Occipital lobe (tissue), 2 donors: ENCODE data around the gene CEBPG. TPM values are rescaled to one million over a fixed set of nuclear protein-coding genes. Genes with fewer than 3 reads are reported as not detected.

Experiments
- DNase-seq: peaks from one replicate; lab custom pipeline; 2025; lab: John Stamatoyannopoulos, UW
- total RNA-seq: library from RNA; depleted of rRNA; stranded (reverse); fragments of >200 nt; gene quantifications from one replicate; pipeline ENCODE4 v1.2.3, GENCODE V29; 2014

The CEBPG gene
- total RNA-seq, 1 donor from 2014 or later: 57.2 TPM

DNA sequence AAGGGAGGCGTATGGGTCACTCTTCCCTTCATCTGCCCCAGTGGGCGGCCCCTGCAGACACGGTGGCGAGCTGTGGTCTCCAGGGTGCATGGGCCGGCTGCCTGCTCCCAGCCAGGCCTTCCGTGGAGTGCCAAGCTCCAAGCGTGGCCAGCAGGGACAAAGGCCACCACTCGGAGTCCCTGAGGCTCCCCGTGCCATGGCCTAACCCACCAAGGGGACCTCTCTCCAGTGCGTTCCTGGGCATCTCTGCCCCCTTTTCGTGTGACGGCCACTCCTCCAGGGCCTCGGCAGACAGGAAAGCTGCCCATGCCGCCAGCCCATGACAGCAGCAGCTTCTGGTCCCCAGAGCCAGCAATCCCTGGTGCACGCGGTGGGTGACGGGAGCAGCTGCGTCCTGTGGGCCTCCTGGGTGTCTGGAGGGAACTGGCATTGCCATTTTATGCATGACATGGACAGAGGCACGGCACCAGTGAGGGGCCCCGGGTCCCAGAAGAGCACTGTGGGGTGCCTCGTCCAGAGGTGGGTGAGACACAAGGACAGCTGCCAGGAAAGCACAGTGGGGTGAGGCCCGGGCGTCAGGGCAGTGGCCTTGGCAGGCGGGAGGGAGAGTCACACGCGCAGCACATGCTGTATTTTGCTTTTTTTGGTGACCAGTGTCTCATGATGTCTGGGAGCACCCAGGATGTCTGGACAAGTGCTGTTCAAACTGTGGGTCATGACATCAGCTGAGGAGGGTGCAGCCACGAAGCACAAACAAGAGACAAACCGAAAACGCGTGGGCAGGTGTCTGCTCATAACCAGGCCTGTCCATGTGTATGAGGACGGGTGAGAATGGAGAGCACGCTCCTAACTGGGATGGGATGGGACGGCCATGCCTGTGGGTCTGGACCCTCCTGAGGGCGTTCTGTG lies 32.3 kb downstream of the CEBPG start:
- no peak for DNase-seq

DNA sequence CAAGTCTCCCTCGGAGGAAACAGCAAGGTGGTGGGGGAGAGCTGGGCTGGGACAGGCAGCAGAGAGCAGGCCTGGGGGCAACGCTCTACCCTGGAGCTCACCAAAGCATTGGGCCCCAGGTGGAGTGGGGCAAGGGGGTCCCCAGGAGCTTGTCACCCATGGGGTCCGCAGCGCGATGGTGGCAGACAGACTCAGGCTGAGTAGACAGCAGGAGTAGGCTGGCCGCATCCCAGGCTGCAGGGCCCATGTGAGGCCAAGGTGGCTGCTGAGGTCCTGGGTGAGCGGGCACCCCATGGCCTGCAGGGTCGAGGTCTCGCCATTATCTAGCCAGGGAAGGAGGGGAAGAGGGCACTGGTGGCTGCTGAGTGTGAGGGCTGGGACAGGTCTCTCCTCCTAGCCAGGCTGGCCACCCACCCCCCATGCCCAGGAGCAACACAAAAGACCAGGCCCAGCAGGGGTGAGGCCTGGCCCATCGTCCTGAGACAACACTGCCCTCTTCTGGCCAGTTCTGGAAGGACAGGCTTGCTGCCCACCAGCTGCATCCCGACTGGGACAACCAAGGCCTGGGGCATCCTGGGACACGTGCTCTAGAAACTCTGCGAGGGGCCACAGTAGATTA lies 33.1 kb downstream of the CEBPG start:
- no peak for DNase-seq

DNA sequence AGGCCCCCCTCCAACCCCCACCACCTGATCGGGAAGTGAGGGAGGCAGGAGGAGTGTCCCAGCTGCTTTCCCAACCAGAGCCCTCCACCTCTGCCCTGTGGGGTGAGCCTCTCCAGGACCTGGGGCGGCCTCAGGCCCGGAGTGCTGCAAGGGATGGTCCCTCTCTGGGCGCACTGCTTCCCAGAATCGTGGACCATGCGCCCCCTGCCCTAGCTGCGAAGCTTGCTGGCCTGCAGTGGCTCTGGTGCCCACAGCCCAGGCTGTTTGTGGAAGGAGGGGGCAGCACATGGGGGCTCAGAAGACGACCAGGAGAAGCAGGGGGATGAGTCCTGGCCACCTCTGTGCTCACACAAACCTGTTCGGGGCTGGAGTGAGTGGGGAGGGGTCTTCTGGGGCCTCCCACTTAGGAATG lies 33.6 kb downstream of the CEBPG start:
- DNase-seq: no peak

DNA sequence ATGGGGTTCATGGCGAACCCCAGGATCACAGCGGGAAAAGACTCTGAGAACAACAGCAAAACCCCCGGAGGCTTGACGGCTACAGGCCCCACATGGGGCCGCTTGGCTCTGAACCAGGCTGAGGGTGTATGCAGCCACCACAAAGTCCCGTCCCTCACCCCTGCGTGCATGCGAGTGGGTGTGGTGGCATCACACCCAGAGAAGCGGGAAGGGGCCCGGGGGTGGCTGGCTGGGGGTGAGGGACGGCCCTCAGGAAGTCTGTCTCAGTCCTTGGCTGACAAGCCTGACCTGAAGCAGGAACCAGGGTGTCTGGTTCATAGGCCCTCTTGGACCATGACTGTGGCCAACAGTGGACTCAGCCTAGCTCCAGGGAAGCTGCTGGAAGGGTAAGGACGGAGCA lies 34.2 kb downstream of the CEBPG start:
- DNase-seq: no peak

DNA sequence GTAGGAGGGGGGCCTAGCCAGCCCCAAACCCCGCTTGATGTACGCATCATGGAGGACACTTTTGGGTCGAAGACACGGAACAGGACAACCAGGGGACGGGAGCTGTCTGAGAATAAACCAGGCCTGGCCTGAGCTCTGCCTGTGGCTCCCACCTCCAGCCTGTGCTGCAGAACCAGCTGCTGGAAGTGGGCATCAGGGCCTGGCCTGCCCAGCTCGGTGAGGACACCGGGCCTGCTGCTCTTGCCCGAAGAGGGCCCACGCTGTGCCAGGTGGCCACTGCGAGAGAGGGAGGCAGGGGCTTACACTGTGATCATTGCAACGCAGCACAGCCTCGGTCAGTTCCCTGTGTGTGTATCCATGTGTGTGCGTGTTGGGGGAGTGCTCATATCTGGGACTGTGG lies 34.6 kb downstream of the CEBPG start:
- DNase-seq: no peak

DNA sequence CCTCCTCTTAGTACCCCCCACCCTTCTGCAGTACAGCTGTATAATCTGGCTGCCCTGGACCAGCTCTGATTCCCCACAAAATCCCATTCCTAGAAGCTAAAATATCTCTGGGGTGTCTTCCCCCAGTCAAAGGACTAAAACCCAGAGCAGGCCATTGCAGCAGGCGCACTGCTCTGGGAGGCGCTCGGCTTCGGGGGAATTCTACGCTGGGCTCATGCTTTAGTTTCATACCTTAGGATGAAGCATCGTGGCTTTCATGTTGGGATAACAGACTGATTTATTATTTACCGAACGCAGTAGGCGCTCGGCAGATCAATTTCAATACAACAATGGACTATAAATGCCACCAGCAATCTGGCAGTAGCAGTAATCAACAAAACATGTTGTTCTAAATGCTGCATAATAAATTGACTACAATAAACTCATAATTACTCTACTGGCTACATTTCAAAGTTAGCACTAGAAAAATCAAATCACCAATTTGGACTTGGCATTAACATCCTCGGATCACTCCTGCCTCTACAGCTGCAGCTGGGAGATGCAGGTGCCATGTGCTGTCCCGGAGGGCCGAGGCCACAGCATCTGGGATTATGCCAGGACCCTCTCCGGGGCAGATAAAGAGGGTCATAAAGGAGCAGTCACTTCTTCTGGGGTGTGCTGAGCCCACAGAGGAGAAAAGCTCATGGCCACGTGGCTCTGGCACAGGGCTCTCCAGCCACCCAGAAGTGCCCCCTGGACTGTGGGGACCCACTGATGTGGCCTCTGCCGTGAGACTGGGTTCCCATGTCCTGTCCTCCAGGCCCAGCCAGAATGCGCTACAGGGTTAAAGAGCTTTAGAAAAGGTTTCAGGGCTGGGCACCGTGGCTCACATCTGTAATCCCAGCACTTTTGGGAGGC lies 35.3 kb downstream of the CEBPG start:
- DNase-seq: no peak

DNA sequence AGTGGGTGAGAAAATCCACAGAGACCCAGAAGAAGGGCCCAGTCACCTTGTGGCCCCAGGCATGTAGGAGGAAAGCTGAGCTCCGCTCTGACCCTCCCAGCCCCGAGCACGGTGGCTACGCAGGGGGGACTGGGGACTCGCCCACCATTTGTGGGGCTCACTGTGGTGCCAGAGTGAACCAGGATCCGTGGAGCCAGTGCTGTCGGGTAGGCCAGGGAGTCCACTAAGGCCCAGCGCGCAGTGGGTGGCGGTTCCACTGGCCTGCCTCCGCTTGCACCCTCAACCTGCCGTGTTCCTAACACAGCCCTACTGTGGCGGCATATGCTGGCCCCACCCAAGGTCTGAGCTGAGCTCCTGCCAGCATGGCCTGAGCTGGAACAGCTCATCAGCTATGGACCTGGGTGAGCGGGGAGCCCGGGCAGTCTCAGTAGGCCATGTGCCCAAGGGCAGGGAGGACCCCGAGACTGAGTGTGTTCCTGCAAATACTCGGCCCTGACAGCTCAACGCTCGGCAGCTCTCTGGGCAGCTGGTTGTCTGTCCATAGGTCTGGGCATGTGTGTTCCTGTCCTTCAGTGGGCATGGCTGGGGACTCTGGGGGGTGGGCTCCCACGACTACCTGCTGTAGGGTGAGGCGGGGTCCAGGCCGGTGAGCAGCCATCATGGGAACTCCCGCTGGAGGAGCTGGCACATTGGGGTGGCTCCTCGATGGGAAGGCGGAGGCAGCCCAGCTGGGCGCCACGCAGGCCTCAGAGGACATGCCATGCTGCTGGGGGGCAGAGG lies 36.6 kb downstream of the CEBPG start:
- DNase-seq: no peak

DNA sequence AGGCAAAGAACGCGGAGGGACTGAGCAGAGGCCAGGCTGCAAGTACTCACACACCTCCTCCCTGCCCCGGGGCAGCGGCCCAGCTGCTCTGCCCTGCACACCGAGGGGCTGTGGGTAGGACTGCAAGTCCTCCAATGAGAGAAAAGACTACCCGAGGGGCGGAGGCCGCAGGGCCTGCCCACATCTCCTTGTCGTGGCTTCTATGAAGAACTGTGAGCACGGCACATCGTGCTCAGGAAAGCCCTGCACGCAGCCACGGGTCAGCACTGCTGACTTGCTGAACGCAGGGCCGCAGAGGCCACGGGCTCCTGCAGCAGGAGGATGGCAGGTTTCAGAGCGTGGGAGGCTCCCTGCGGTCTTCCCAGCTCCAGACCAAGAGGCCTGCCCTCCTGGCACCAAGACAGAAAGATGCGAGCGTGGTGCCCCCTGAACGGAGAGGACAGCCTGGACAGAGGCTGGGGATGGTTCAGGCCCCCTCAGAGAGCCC lies 37.4 kb downstream of the CEBPG start:
- no peak for DNase-seq

DNA sequence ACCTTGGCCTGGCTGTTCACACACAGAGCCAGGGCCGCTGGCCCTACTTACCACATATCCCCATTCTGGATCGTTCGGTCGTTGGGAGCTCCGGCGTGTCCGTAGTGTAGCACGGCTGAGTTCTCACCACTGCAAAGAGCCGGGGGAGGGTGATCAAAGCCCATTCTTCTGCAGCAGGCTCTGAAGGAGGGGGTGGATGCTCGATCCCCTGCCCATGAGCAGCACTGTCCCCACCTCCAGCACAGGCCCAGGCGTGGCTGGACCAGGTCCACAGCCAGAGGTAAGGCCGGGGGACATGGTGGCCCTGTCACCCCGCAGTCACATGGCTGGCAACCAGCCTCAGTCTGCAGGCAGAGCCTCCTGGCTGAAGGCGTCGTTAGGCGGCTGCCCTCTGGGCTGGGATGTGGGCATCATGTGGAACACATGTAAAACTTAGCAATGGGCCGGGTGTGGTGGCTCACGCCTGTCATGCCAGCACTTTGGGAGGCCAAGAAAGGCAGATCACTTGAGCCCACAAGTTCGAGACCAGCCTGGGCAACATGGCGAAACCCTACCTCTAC lies 38.2 kb downstream of the CEBPG start:
- no peak for DNase-seq

DNA sequence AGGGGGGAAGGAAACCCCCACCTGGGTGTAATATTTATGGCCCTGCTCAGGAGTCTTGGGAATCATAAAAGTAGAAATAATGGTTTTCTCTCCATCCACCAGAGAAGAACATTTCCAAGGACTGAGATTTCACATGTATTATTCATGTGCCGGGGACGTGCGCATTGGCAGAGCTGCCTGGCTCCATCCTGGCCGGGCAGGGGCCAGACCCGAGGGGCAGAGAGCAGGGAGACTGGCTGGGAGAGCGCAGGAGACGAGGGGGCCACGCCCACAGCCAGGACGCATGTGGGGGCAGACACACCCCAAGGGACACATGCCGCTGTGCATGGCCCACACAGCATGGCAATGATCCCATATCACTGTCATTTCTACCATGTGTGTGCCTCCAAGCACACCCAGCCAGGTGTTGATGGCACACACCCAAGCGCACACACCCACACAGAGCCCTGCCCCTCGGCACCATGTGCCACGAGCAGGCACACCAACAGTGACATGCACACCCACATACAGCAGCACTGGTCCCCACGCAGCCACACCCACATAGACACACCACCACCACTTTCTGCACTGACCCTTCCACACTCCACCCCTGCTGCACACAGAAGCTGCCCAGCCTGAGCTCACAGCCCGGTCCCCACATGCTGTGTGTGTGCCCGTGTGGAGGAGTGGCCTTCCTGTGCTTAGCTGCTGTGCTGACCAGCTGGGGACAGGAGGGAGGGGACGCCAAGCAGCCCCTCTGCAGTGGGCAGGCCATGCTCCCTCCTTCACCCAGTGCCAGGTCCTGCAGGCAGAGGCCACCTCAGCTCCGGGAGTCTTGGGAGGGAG lies 39.3 kb downstream of the CEBPG start:
- no peak for DNase-seq

DNA sequence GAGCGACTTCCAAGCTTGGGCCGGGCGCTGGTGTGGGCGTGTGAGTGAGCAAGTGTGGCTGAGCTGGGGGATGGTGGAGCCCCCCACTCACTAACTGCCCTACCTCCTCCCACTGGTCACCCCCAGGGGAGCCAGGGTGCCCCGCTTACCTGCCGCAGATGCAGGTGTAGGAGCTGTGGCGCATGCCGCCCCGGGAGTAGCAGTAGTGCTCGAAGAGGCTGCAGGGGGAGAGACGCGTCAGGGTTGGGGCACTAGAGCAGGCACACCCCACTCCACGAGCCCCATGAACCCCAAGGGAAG lies 39.9 kb downstream of the CEBPG start:
- DNase-seq: no peak

DNA sequence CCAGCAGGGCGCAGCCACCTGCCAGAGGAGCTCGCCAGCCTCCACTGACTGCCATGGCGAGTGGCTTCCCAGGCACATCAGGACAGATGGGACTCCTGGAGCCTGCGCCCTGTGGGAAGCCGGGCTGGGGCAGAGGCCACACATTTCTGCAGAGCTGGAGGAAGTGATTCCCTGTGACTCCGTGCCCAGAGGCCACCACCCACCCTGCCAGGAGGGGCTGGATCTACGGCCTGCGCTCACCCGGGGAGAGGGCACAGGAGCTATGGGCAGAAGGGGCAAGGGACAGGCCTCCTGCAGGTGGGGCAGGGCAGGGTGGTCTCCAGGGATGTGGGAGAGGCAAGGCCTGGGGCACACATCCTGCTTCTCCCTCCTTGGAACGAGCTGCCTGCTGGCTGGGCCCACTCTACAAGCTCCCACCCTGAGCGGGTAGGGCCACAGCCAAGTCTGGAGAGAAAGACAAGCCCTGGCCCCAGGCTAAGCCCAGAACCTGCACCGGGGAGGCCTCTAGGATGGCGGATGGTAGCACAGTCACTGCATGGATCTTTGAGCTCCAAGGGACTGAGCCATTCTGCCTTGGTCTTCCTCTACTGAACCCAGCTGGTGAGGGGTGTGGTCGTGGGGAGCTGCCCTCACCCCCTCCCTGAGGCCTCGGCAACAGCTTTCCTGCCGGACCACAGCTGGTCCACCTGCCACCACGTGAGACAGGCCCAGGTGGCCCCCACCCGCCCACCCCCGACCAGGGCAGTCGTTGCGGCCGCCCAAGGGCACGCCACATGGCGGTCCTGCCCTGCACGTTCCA lies 40.6 kb downstream of the CEBPG start:
- no peak for DNase-seq

DNA sequence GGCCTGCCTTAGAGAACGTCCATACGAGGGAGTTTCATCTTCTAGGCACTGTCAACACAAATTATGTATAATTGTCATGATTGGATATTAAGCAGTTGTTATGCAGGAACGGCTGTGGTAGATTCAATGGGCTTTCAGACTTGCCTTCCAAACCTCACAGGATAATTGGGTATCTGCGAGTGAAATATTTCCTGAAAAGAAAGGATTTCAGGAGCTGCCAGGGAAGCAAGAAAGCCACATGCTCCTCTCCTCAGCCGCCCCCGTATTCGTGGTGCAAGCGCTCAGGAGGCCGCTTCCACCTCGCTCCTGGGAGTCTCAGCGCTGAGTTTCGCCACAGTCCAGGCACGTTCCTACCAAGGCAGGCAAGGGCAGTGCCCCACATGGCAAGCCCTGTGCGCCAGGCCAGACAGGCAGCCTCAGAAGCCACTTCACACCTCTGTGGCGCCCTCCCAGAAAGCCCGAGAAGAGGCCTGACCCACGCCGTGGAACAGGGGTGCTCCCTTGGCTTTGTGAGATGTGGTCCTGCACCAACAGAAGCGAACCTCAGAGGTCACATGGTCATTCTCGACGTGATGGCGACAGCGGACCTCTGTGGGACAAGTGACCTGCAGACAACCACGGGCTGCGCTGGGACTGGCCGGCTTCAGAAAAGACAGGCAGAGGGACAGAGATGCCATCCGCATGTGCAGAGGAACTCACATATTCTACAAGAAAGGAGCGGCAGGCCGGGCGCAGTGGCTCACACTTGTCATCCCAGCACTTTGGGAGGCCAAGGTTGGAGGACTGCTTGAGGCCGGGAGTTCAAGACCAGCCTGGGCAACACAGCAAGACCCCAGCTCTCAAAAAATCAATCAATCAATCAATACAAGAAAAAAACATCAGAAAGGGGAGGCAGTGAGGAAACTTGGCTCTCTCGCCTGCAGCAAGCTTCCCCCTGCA lies 41.4 kb downstream of the CEBPG start:
- peak; percentile 45 for DNase-seq

DNA sequence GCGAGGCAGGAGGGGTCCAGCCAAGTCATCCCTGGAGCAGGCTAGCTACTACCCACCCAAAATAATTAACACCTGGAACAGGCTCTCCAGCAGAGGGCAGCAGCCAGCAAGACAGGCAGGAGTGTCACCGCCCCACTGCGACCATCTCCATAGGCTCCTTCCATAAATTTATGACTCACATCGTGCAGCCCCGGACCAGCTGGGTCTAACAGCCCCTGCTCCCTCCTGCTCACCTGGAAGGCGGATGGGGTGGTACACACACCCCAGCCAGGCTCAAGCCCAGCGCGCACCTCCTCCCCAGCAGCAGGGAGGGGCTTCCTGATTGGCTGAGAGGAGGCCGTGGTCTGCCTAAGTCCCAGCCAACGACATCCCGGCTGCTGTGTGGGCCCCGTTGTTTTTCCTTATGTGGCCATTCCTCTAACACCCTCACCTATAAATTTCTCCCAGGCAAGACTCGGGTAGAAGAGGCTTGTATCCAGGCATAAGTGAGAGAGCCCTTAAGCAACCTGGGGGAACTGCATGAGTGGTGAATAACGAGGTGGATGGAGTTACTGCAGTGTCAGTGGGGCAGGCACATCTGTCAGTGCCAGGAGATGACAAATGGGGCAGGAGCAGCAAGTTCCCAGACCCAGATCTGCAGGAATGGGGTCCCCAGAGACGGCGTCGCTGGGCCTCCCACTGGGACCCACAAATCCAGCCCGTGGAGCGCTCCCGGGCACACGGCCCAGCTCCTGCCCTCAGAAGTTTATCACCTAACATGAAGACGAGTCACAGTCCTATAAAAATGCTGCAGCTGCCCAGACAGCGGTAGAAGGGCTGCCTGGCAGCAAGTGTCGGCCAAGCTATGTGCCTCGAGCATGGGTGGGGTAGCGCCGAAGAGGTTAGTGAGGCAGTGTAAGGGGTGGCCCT lies 43.1 kb downstream of the CEBPG start:
- DNase-seq: no peak

DNA sequence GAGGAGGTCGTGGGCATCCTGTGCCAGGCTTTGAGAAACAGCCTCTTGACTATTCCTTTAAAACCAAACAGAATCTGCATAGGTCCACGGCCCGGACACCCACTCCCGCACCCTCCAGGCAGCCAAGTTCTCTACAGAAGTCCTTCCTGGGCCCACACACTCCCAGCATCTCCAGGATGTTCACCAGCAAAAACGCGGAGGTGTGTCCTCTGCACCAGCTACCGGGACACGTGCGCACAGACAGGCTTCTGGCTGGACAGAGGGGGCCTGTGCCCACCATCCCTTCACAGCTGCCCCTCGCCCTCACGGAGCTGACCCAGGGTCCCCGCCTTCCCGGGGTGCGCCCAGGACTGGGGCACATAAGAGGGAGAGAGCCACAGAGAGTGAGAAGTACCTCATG lies 44.2 kb downstream of the CEBPG start:
- no peak for DNase-seq

DNA sequence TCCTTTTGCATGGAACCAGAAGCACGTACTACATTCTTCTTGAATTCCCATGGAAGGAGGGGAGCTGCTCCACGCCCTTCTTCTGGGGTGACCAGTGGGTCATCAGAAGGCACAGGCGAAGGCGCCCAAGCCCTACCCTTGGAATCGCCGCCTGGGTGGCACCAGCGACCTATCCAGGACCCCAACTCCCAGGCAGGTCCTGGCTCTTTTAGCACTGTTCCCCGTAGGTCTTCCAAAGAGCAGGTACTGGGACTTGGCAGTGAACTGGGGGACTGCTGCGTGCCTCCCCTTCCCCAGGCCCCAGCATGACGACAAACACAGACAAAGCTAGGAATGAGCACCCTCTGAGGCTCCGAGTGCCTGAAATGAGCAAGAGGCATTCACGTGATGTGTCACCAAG lies 45.0 kb downstream of the CEBPG start:
- no peak for DNase-seq
